Activated CD4-positive, alpha-beta T cell treated with anti-CD3 and anti-CD28 coated beads, Interleukin-2, amount 50 U/mL, for 16 hours (primary cell): ENCODE data around the gene ATF6.

Experiments
- DNase-seq: peaks from one replicate; pipeline ENCODE4 v3.0.0-alpha.2; 2020

The ATF6 gene

GRCh38 chr1:161836018-161836417 lies 69.9 kb downstream of the ATF6 start:
- no peak for DNase-seq

GRCh38 chr1:161838362-161838761 lies 72.2 kb downstream of the ATF6 start:
- DNase-seq, result no peak

GRCh38 chr1:161838885-161839284 lies 72.8 kb downstream of the ATF6 start:
- no peak for DNase-seq

GRCh38 chr1:161839591-161839990 lies 73.5 kb downstream of the ATF6 start:
- no peak for DNase-seq

- DNase-seq, result no peak
Observed at GRCh38 chr1:161840363-161840762, 74.2 kb downstream of the ATF6 start.

GRCh38 chr1:161843156-161843555 lies 77.0 kb downstream of the ATF6 start:
- no peak for DNase-seq

GRCh38 chr1:161844696-161845095 lies 78.6 kb downstream of the ATF6 start:
- DNase-seq, result no peak

- DNase-seq, result no peak
Observed at GRCh38 chr1:161848676-161849075, 82.6 kb downstream of the ATF6 start.

- DNase-seq, result peak; percentile 23
Observed at GRCh38 chr1:161849518-161849917, 83.4 kb downstream of the ATF6 start.

GRCh38 chr1:161855260-161855659 lies 89.1 kb downstream of the ATF6 start:
- DNase-seq, result no peak

GRCh38 chr1:161858271-161858670 lies 92.2 kb downstream of the ATF6 start:
- no peak for DNase-seq

- no peak for DNase-seq
Observed at GRCh38 chr1:161863549-161863948, 97.4 kb downstream of the ATF6 start.

GRCh38 chr1:161864577-161864976 lies 98.5 kb downstream of the ATF6 start:
- DNase-seq, result no peak

- no peak for DNase-seq
Observed at GRCh38 chr1:161866241-161866640, 100.1 kb downstream of the ATF6 start.

GRCh38 chr1:161868832-161869231 lies 102.7 kb downstream of the ATF6 start:
- no peak for DNase-seq

GRCh38 chr1:161869291-161869690 lies 103.2 kb downstream of the ATF6 start:
- no peak for DNase-seq

GRCh38 chr1:161872506-161872905 lies 106.4 kb downstream of the ATF6 start:
- DNase-seq, result no peak

GRCh38 chr1:161879261-161879660 lies 113.1 kb downstream of the ATF6 start:
- DNase-seq, result no peak

GRCh38 chr1:161884475-161884874 lies 118.4 kb downstream of the ATF6 start:
- no peak for DNase-seq

- DNase-seq, result no peak
Observed at GRCh38 chr1:161885003-161885402, 118.9 kb downstream of the ATF6 start.

- DNase-seq, result no peak
Observed at GRCh38 chr1:161885759-161886158, 119.6 kb downstream of the ATF6 start.

- no peak for DNase-seq
Observed at GRCh38 chr1:161886589-161886988, 120.5 kb downstream of the ATF6 start.

- DNase-seq, result no peak
Observed at GRCh38 chr1:161887730-161888287, 121.7 kb downstream of the ATF6 start.

GRCh38 chr1:161890574-161890973 lies 124.5 kb downstream of the ATF6 start:
- no peak for DNase-seq

GRCh38 chr1:161899091-161899490 lies 133.0 kb downstream of the ATF6 start:
- no peak for DNase-seq

- no peak for DNase-seq
Observed at GRCh38 chr1:161900160-161900559, 134.0 kb downstream of the ATF6 start.
